ENCODE results near the gene KRTAP20-4.

Gene KRTAP20-4

DNA sequence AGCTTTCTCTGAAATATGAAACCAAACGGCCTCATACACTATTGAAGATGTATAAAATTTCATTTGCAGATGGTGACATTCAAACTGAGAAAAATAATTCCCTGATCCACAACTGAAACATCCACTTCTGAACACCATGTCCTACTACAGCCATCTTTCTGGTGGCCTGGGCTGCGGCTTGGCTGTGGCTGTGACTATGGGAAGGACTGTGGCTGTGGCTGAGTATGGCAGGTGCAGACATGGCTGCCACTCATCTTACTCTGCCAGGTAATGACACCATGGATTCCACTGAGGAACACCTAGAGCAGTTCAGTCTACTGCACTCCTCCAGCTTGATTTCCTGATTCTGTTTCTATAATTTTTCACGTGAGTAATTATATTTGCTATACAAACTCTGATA lies at the start of gene KRTAP20-4:
Gene KRTAP20-4 (plus strand): TSS at position 106 of the 400 bp plus-strand sequence.
- no peak for DNase-seq

DNA sequence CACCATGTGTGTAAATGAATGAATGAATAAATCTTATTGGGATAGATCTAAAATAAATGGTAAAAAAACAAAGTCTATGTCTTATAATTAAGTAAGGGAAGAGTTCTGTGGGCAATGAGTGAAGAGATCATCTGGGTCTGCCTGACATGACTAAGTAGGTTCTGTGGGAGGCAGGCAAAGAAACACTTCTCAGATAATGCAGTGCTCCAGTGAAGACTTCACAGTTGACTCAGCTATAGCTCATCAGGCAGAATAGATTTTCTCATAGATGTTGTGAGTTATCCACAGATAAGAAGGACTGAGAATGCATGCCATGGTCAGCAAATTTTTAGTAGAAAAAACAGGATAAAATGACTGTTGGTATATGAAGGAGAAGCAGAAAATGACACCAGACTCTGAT lies 42.7 kb upstream of the KRTAP20-4 start:
- DNase-seq = no peak

DNA sequence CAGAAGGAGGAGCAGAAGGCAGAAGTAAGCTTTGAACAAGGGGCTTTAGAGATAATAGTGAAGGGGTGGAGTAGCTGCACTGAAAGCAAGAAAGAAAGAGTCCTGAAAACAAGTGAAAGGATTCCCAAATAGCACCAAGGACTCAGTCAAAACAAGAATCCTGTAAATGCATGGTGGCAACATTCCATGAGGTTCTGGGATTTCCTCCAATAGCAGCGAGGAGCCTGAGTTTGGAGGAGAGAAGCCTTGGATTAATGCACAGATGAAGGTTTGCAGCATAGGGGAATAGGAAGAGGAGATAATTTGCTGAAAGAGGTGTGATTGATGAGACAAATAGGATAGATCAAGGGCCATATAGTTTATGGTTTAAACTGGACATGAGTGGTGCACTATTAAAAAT lies 41.1 kb upstream of the KRTAP20-4 start:
- DNase-seq = no peak

DNA sequence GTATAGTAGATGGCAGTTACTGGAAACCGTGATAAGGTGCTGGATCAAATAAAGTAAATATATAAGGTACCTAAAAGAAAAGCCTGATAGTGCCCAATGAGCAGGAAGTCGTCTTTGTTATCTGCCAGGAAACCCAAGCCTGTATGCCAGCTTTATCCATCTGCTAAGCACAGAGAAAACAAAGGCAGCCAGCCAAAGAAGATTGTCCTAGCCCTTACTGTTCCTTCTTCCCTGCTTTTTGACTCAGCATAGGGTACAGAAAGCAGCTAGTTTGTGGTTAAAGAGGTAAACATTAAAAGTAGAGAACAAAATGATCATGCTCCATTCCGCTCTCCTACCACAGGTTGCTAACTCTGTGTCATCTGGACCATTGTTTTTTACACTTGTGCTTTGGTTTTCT lies 40.3 kb upstream of the KRTAP20-4 start:
- no peak for DNase-seq

DNA sequence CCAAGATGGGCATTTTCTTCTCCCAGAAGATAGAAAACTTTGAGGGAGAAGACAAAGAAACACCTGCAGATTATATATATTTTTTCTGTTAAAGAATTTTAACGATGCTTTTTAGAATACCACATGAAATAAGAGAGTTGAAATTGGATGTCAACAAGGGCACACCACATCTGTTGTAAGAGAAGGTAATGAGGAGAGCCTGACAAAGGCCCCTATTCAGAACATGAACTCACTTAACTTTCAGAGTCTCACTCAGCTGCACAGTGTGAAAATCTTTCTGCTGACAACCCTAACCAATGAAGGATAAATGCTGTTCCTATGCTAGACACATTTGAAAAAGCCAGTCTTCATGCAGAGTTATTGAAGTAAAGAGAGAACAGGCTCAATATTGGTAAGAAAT lies 37.6 kb upstream of the KRTAP20-4 start:
- DNase-seq = no peak

DNA sequence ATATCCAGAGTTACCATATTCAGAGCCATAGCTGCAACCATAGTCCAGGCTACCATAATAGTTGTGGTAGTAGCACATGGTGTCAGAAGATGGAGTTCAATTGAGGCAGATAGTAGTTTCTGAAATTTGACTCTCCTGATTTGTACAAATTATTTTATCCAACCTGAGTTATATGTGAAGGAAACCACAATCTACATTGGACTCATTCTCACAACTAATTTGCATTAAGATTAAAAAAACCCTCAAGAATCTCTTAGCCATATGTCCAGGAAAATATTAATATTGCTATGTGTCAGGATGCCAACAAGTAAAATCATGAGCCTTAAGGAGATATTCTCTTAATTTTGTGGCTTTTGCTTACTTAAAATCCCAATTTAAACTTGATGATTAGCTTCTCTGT lies 30.1 kb upstream of the KRTAP20-4 start, which contains the start of gene KRTAP22-2:
Gene KRTAP22-2 (minus strand): TSS at position 101 of the 400 bp plus-strand sequence.
- DNase-seq = no peak

DNA sequence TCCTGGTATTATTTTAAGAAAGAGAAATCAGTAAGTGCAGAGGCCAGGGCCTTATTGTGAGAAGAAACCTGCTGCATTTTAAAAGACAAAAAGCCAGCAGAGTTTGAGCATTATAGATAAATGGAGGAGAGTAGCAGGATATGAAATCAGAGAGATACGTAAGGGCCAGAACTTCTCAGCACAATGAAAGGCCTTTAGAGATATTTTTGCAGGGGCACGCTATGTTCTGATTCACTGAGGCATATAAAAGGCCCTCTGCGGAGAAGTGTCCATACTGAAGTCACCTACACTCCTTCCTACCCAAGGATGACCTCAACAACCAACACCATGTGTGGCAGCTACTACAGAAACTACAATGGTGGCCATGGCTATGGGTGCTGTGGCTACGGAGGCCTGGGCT lies 28.3 kb upstream of the KRTAP20-4 start, which contains the start of gene KRTAP6-3:
Gene KRTAP6-3 (plus strand): TSS at position 301 of the 400 bp plus-strand sequence. CDS start 6 bp downstream, at position 307.
- DNase-seq = no peak

DNA sequence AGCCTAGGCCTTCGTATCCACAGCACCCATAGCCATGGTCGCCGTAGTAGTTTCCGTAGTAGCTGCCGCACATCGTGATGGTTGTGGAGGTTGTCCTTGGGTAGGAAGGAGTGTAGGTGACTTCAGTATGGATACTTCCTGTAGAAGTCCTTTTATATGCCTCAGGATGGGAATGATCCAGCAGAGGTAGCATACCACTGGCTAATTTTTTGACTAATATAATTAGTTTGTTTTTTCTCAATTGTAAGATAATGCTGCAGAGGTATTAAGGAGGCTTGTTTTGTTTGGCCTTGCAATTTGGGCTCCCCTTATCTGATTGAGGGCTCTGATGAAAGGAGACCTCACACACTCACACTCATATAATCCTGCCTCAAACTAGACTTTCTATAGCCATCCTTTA lies 21.6 kb upstream of the KRTAP20-4 start, which contains the start of gene KRTAP6-2:
Gene KRTAP6-2 (minus strand): TSS at position 101 of the 400 bp plus-strand sequence. CDS start 28 bp downstream, at position 73.
- DNase-seq = no peak

DNA sequence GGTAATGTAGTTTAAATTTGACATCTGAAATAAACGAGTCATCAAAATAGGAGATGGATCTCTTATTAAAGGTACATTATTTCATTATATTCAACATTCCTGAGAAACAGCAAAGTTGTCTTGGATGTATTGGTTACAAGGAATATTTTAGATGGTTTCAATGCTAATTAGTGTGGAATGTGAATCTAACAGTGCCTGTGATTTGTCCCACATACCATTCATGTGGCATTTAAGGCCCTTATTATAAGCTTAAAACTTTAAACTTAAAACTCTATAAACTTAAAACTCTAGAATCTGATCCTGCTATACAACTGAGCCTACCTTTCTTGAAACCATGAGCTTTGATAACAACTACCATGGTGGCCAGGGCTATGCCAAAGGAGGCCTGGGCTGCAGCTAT lies 19.6 kb upstream of the KRTAP20-4 start, which contains the start of gene KRTAP22-1:
Gene KRTAP22-1 (plus strand): TSS at position 301 of the 400 bp plus-strand sequence.
- DNase-seq = no peak

DNA sequence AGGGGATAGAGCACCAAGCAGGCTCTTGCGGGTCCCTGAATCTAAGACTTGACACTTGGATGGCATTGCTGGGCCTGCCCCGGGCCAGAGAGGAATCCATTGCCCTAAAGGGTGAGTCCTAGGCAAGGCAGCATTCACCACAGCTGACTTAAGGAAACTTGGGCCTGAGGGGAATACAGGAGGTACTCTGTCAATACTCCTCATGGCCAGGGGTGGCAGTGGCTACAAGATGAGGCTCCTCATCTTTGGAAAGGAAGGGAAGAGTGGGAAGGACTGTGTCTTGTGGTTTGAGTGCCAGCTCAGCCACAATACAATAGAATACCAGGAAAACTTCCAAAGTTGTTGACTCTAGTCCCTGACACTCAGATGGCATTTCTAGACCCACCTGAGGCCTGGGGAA lies 14.5 kb upstream of the KRTAP20-4 start:
- DNase-seq = no peak

DNA sequence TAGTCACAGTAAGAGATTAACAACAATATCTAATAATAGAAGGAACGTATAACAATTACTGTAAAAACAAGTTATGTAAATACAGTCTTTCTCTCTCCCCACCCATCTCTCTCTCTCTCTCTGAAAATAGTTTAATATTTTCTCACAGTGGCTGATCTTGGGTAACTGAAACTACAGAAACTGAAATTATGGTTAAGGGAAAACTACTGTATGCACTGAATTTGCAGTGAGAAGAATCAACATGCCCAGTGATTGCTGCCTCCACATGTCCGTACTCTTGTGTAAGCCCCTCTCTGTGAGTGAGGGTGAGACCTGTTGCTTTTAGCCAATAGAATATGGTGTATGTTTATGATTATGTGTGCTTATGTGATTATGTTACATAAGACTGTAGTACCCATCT lies 8.3 kb upstream of the KRTAP20-4 start:
- no peak for DNase-seq

DNA sequence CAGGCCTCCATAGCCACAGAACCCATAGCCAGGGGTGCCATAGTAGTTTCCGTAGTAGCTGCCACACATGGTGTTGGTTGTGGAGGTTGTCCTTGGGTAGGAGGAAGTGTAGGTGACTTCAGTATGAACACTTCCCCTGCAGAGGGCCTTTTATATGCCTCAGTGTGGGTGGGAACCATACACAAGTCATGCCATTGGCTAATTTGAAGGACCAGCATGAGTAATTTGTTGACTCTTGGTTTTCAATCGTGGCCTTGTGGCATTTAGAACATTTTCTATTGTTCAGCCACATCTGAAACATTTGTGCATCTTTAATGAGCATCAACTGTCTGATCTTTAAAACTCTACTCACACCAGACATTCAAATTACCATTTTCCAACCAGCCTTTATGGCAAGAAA lies 6.6 kb upstream of the KRTAP20-4 start, which contains the start of gene KRTAP6-1:
Gene KRTAP6-1 (minus strand): TSS at position 95 of the 400 bp plus-strand sequence. CDS start 26 bp downstream, at position 69.
- no peak for DNase-seq

DNA sequence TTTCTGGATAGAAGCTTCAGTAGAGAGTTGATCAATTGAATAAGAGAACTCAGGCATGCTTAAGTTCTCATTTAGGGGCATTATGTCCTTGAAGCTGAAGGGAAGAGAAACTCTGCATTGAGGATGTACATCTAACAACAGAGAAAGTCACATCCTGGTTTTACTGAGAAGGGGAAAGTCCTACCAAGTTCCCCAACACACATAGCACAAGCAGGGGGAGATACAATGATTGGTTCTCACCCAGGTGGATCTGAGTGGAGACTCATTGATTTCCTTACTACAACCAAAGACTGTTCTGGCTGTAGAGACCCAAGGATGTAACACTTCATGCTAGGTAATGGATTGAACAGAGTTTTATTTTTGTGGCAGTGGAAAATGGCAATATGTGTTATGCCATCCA lies 5.2 kb upstream of the KRTAP20-4 start:
- DNase-seq = no peak

DNA sequence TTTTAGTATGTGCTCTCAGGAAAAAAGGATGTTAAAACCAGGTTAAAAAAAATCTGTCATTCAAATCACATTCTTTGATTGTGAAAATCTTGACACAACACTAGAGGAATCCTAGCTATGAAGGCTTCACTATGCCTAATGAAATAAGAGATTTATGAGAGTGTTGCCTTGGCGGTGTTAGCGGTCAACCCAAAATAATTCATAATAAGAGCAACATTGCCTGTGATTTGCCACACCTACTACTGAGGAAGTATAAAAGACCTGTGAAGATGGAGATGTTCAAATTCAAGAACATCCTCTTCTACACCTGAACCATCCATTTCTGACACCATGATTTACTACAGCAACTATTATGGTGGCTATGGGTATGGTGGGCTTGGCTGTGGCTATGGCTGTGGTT lies 4.3 kb upstream of the KRTAP20-4 start, which contains the start of gene KRTAP20-1:
Gene KRTAP20-1 (plus strand): TSS at position 301 of the 400 bp plus-strand sequence. CDS start 30 bp downstream, at position 331.
- no peak for DNase-seq

DNA sequence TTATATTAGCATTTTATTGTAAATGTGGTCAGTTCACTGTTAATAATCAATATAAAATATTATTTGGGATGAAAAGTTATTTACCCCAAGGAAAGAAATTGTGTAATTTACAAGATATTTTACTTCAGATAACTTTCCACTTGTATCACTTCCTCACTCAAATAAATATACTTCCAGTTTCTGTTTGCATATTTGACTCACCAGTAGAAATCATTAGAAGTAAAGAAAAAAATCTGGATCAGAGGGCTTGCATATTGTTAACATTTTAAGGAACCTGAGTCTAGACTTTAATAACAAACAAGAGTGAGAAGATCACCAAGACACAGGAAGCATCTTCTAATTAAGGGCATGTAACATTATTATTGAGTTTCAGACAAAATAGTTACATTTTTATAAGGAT lies 347 bp upstream of the KRTAP20-4 start:
- no peak for DNase-seq

DNA sequence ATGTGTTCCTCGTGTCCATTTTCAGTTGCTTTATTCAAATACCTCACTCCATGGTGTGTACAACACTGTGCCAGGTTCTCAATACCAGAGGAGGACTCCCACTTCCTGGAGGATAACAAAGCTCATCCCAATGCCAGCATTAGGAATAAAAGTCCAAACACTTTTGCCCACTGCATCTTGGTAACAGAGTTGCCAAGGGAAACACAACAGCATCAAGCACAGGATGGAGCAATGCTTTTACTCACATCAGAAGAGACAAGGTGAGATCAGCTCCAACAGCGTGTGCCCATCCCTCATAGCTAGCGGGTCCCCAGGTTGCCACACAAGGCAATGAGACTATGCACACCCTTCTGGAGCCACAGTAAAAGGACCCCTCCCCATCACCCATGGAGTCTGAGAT lies 2.9 kb downstream of the KRTAP20-4 start:
- DNase-seq = no peak

DNA sequence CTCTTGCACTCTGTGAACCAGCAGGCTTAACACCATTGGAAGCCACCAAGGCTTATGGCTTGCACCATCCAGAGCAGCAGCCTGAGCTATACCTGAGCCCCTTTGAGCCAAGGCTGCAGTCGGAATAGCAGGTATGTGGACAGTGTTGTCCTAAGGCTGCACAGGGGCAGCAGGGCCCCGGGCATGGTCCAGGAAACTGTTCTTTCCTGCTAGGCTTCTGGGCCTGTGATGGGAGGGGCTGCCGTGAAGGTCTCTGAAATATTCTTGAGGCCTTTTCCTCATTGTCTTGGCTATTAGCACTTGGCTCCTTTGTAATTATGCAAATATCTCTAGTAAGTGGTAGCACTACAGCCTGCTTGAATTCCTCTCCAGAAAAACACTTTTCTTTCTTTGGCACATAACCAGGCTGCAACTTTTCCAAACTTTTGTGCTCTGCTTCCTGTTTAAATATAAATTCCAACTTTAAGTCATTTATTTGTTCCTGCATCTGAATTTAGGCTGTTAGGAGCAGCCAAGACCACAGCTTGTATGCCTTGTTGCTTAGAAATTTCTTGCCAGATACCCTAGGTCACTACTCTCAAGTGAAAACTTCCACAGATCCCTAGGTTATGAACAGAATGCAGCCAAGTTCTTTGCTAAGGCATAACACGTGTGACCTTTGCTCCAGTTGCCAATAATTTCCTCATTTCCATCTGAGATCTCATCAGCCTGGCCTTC lies 5.2 kb downstream of the KRTAP20-4 start:
- DNase-seq = no peak

DNA sequence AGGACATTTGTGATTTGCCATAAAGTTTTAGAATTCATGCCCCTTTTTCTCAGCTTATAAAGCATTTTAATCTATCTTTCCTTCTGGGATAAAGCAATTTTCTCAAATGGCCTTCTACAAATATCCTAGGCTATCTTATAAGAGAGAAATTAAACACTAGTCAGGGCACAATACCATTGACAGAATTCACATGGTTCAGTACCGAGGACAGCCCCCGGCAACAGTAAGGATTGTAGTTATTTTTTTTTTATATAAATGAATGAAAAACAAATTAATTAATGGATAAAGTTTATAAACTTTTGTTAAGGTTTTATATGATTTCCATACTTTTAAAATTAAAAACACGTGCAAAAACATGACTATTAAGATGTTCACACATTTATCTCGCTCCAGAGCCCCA lies 7.7 kb downstream of the KRTAP20-4 start:
- DNase-seq = no peak

DNA sequence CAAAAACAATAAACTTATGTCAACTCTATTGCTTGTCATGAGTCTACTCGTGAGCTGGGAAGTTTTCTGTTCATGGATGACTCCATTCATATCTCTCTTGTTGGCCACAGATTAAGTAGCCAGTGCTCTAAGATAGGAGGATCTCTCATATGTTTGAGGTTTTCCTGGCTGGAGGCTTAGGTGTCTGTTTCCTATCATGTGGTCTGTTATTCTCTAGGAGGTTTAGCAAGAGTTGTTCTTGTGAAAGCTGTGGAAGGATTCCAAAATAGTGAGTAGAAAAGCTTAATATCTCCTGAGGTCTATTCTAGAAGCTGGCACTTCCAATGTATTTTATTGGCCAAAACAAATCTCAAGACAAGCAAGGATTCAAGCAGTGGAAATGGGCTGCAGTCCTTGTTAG lies 8.8 kb downstream of the KRTAP20-4 start:
- no peak for DNase-seq

DNA sequence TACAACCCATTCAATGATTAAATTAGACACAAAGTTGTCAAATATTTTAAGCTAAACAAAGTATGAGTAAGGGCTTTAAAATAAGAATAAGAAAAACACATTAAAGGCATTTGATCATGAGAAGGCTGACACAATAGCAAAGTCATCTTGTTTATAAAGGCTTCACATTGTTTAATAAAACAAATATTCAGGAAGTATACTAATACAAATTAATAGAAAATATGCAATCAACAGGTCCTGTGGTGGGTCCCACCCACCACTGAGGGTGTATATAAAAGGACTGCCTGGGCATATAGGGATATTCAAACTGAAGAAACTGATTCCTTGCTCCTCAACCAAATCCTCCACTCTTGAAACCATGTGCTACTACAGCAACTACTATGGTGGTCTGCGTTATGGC lies 14.5 kb downstream of the KRTAP20-4 start, which contains the start of gene KRTAP20-2:
Gene KRTAP20-2 (plus strand): TSS at position 301 of the 400 bp plus-strand sequence. CDS start 58 bp downstream, at position 359.
- DNase-seq = no peak

DNA sequence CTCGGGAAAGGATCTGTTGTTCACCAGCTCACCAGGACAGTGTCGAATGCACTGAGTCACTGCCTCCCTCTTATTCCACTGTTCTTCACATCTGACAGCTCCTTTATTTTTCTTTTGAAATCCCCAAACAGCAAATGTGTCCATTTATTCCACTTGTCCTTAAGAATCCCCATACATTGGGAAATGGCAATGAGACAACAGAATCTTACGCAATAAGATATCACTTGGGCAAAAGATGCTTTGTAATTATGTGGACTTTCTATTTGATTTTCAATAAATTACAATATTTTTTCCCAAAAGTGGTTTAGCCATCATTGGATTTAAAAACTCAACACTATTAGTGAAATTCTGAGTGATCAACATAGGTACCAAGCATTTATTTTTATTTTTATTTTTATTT lies 18.3 kb downstream of the KRTAP20-4 start:
- no peak for DNase-seq

DNA sequence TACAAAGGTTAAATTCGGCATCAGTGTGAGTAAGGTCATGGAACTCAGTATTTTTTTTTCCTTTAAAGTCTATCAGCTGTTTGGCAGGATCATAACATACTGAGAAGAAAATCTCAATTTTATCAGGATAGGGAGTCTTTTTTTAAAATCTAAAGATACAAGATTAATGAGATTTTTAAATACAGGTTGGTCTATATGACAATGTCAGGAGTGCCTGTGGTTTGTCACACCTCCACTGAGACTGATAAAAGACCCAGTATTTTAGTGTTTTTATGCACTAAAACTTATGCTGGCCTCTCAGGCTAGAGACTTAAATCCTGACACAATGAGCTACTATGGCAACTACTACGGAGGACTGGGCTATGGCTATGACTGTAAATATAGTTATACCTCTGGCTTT lies 22.1 kb downstream of the KRTAP20-4 start, which contains the start of gene KRTAP20-3:
Gene KRTAP20-3 (plus strand): TSS at position 301 of the 400 bp plus-strand sequence.
- no peak for DNase-seq

DNA sequence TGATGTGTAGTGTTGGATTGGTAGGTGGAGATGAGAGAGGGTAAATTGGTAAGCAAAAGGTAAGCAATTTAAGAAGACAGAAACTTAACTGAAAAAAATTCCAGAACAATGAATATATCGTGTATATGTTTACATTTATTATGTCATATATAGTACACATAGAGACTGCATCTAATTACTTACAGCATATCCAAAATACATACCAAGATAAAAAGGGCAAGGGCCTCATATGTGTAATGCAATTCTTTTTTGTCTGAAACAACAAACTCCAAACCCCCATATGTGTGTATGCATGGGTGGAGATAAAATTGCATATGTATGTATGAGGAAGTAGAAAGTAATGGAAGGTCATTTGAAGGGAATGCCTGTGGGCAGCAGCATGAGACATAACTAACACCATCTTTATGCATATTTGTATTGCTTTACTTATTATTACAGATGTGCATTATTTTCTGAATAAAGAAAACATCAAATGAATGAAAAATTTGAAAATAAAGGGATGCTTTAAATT lies 26.5 kb downstream of the KRTAP20-4 start:
- DNase-seq = no peak
